HepG2 (cell line): Measurements from ENCODE around the gene RHBDL3. TPM values are rescaled to one million over a fixed set of nuclear protein-coding genes. Genes with fewer than 3 reads are reported as not detected.
A peak's percentile ranks its signal among the peaks of the same experiment; 100 is the strongest.

Experiments used
- FOXK2 ChIP-seq: fragments of 450-650 bp; IDR thresholded peaks from 2 replicates; pipeline ENCODE4 v1.6.1; 2016
- JDP2 ChIP-seq: sonication (generic); formaldehyde crosslinking; IDR thresholded peaks from 2 replicates; pipeline ENCODE4 v1.8.1; 2022; ENCODE audit warnings: missing genetic modification reagents, borderline replicate concordance
- KLF16 ChIP-seq, 2 experiments: sonication (generic) in 1 of 2; formaldehyde crosslinking in 1 of 2; IDR thresholded peaks; 2 replicates each; pipeline versions ENCODE4 v1.6.1 to v1.8.0; 2016 to 2023; ENCODE audit warnings: missing genetic modification reagents in 2 of 2, missing compliant biosample characterization in 1 of 2
- MEIS1 ChIP-seq: sonication (generic); formaldehyde crosslinking; IDR thresholded peaks from 2 replicates; pipeline ENCODE4 v1.9.0; 2021; ENCODE audit warnings: mild to moderate bottlenecking, missing genetic modification reagents, moderate library complexity, borderline replicate concordance
- RBFOX2 ChIP-seq: fragments of 200-400 bp; formaldehyde crosslinking; IDR thresholded peaks from 2 replicates; pipeline ENCODE4 v1.6.1; 2017; ENCODE audit warnings: low read depth, mild to moderate bottlenecking, low read length
- SIX4 ChIP-seq: sonication (generic); formaldehyde crosslinking; IDR thresholded peaks from 2 replicates; pipeline ENCODE4 v1.4.0; 2020; ENCODE audit warnings: missing genetic modification reagents
- SPEN ChIP-seq: sonication (generic); formaldehyde crosslinking; IDR thresholded peaks from 2 replicates; pipeline ENCODE4 v1.5.1; 2020; ENCODE audit warnings: low read depth, mild to moderate bottlenecking, missing genetic modification reagents
- TCF7 ChIP-seq: sonication (generic); IDR thresholded peaks from 2 replicates; pipeline ENCODE4 v1.6.1; 2016; ENCODE audit warnings: antibody characterized with exemption, low read depth
- ZNF124 ChIP-seq: sonication (generic); formaldehyde crosslinking; IDR thresholded peaks from 2 replicates; pipeline ENCODE4 v1.4.0; 2020; ENCODE audit warnings: missing genetic modification reagents
- ZNF318 ChIP-seq: sonication (generic); formaldehyde crosslinking; IDR thresholded peaks from 2 replicates; pipeline ENCODE4 v1.4.0; 2020; ENCODE audit warnings: mild to moderate bottlenecking, missing genetic modification reagents
- ZNF510 ChIP-seq: sonication (generic); formaldehyde crosslinking; IDR thresholded peaks from 2 replicates; pipeline ENCODE4 v1.4.0; 2020; ENCODE audit warnings: low read depth, mild to moderate bottlenecking, missing genetic modification reagents
- ZNF781 ChIP-seq: sonication (generic); formaldehyde crosslinking; IDR thresholded peaks from 2 replicates; pipeline ENCODE4 v1.5.1; 2020; ENCODE audit warnings: borderline replicate concordance, mild to moderate bottlenecking, missing genetic modification reagents; ENCODE audit errors: not compliant biosample characterization
- polyA plus RNA-seq, 8 experiments: library from polyadenylated mRNA; depleted of rRNA in 3 of 8; stranded (reverse) in 7 of 8; unstranded in 1 of 8; fragments of >200 nt; fragmentation: Illumina TruSeq in 4 of 8; extraction: Trizol in 4 of 8; gene quantifications; 2 replicates each; pipeline versions ENCODE4 v1.2.1 to v1.2.3, GENCODE V29; 2011 to 2016; ENCODE audit warnings: low read depth in 4 of 8, missing spikeins in 1 of 8, mixed read lengths in 1 of 8; ENCODE audit not compliant: insufficient read depth in 1 of 8
- total RNA-seq, 5 experiments: library from RNA; depleted of rRNA; stranded (reverse); fragments of >200 nt; fragmentation: Illumina TruSeq; extraction: Trizol; gene quantifications; 2 replicates each; pipeline ENCODE4 v1.2.3, GENCODE V29; 2016; ENCODE audit warnings: low read depth in 1 of 5
- TF ChIP-seq, protein P1 (sequence below): sonication (generic); IDR thresholded peaks from 2 replicates; pipeline ENCODE4 v1.6.1; 2016; ENCODE audit warnings: low read depth, borderline replicate concordance
- TF ChIP-seq, protein P2 (sequence below): sonication (generic); formaldehyde crosslinking; IDR thresholded peaks from 2 replicates; pipeline ENCODE4 v1.5.1; 2020; ENCODE audit warnings: mild to moderate bottlenecking, missing genetic modification reagents
- TF ChIP-seq, protein P3 (sequence below): sonication (generic); formaldehyde crosslinking; conservative IDR thresholded peaks from 2 replicates; pipeline ENCODE4 v1.8.0; 2022; ENCODE audit warnings: mild to moderate bottlenecking, moderate library complexity, missing genetic modification reagents

The RHBDL3 gene
- total and polyA plus RNA-seq, 2 of the 13 experiments (the other 11 are each of a cell fraction or from before 2014, with no cell fraction given), result 0.09 TPM; not detected in 1

DNA sequence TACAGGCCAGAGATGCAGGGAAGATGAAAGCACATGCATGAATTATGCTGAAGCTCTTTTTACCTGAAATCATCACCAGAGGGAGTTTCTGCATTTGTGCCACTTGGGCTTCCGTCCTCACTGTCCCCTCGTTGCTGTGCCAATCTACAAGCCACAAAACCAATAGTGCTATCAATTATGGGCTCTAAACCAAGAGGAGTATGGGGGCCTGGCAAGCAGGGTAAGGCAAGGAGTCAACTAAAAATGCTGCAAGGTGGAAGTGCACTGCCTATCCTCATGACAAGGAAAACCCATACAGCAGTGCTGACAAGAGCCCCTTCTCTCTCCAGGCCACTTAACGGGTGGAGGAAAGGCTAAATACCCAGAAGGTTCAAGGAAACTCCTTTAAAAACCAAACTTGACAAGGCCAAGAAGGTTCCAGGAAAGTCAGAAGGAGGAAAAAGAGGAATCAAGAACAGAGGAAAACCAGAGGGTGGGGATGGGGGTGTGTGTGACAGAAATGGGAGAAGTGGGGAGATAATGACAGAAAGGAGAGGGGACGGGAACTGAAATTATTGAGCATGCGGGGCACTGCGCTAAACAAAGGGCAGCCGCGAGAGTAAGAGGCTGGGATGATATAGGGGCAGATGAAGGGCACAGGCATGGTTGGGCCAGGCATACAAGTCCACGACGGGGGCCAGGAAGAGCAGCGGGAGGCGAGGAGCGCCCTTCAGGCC, 75.7 kb downstream of the RHBDL3 start (continued):
- TF ChIP-seq ZNF318 (no peak), FOXK2 (no peak), JDP2 (no peak), KLF16 (CRISPR knock-in tag; IDR thresholded peaks at IDR 0.05) (no peak), MEIS1 (CRISPR knock-in tag) (no peak), TCF7 (no peak), SPEN (peak; percentile 63; the same call in 1 of the 2 replicates), ZNF510 (CRISPR knock-in tag) (no peak), ZNF781 (CRISPR knock-in tag) (no peak), SIX4 (no peak), RBFOX2 (no peak; the same call in 1 of the 2 replicates), ZNF124 (CRISPR knock-in tag) (0 out of 2 replicates have a peak, but pooled peaks have one; percentile 11)
- TF ChIP-seq, protein P1, sequence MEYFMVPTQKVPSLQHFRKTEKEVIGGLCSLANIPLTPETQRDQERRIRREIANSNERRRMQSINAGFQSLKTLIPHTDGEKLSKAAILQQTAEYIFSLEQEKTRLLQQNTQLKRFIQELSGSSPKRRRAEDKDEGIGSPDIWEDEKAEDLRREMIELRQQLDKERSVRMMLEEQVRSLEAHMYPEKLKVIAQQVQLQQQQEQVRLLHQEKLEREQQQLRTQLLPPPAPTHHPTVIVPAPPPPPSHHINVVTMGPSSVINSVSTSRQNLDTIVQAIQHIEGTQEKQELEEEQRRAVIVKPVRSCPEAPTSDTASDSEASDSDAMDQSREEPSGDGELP, result no peak
- TF ChIP-seq, protein P2, sequence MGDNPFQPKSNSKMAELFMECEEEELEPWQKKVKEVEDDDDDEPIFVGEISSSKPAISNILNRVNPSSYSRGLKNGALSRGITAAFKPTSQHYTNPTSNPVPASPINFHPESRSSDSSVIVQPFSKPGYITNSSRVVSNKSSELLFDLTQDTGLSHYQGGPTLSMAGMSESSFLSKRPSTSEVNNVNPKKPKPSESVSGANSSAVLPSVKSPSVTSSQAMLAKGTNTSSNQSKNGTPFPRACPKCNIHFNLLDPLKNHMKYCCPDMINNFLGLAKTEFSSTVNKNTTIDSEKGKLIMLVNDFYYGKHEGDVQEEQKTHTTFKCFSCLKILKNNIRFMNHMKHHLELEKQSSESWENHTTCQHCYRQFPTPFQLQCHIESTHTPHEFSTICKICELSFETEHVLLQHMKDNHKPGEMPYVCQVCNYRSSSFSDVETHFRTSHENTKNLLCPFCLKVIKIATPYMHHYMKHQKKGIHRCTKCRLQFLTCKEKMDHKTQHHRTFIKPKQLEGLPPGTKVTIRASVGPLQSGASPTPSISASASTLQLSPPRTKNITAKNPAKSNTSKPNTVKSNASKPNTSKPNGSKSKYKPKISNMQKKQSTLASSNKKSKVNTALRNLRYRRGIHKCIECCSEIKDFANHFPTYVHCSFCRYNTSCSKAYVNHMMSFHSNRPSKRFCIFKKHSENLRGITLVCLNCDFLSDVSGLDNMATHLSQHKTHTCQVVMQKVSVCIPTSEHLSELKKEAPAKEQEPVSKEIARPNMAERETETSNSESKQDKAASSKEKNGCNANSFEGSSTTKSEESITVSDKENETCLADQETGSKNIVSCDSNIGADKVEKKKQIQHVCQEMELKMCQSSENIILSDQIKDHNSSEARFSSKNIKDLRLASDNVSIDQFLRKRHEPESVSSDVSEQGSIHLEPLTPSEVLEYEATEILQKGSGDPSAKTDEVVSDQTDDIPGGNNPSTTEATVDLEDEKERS, result peak; percentile 60; the same call in 1 of the 2 replicates
- TF ChIP-seq, protein P3, sequence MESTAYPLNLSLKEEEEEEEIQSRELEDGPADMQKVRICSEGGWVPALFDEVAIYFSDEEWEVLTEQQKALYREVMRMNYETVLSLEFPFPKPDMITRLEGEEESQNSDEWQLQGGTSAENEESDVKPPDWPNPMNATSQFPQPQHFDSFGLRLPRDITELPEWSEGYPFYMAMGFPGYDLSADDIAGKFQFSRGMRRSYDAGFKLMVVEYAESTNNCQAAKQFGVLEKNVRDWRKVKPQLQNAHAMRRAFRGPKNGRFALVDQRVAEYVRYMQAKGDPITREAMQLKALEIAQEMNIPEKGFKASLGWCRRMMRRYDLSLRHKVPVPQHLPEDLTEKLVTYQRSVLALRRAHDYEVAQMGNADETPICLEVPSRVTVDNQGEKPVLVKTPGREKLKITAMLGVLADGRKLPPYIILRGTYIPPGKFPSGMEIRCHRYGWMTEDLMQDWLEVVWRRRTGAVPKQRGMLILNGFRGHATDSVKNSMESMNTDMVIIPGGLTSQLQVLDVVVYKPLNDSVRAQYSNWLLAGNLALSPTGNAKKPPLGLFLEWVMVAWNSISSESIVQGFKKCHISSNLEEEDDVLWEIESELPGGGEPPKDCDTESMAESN (CRISPR knock-in tag), result no peak; the same call in 1 of the 2 replicates
